HAP-1 (cell line): Measurements from ENCODE around the gene DRAP1.

Experiments used
- DNase-seq, 2 experiments: peaks; one replicate each; pipeline ENCODE4 v3.0.0-alpha.2; 2016 to 2020; ENCODE audit warnings: low spot score in 2 of 2
- H3K27me3 ChIP-seq: fragments of 250-450 bp; sonication (Bioruptor Pico); 2 replicates; pipeline ENCODE4 v1.5.1; 2020; ENCODE audit warnings: low read depth, mild to moderate bottlenecking, moderate library complexity
- H3K36me3 ChIP-seq: fragments of 250-450 bp; sonication (Bioruptor Pico); replicated peaks from 2 replicates; pipeline ENCODE4 v1.5.1; 2020; ENCODE audit warnings: mild to moderate bottlenecking
- H3K4me1 ChIP-seq: fragments of 250-450 bp; sonication (Bioruptor Pico); 2 replicates; pipeline ENCODE4 v1.5.1; 2020; ENCODE audit warnings: mild to moderate bottlenecking
- H3K4me3 ChIP-seq: fragments of 250-450 bp; sonication (Bioruptor Pico); 2 replicates; pipeline ENCODE4 v1.5.1; 2020; ENCODE audit warnings: mild to moderate bottlenecking, moderate library complexity
- H3K9me3 ChIP-seq: fragments of 250-450 bp; sonication (Bioruptor Pico); 2 replicates; pipeline ENCODE4 v1.5.1; 2020; ENCODE audit warnings: mild to moderate bottlenecking, moderate library complexity
- in situ Hi-C: fragments of 300-500 bp; cut with MboI; formaldehyde crosslinking; loops from 3 replicates; pipeline ENCODE4 v1.14.3; 2020; ENCODE audit warnings: low sequenced_read_pairs, inconsistent platforms, mixed read lengths

The DRAP1 gene

DNA sequence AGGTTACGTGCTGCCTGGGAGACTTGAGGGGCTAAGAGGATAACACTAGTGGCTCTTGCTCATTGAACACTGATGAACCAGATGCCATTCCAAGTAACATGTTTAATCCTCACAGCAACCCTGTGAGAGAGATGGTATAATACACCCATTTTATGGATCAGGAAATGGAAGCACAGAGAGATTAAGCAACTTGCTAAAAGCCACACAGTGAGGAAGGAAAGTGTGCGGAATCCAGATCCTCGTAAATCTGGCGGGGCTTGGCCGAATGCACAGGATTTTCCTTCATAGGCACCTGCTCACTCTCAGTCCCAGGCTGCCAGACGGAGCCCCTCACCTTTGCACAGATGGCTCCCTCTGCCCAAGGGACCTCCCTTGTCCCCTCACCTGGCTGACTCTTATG lies 11.3 kb upstream of the DRAP1 start:
- H3K27me3 ChIP-seq, result no peaks in the 10 kb centered on the region
- no peaks in the 10 kb centered on the region for H3K9me3 ChIP-seq
- no peaks in the 10 kb centered on the region for H3K36me3 ChIP-seq
- DNase-seq, result no peak
- in situ Hi-C loops, result no loop called here
- H3K4me3 ChIP-seq, result no peak overlapping the region
- H3K4me1 ChIP-seq, result peaks cover 7% of the 10 kb centered on the region

DNA sequence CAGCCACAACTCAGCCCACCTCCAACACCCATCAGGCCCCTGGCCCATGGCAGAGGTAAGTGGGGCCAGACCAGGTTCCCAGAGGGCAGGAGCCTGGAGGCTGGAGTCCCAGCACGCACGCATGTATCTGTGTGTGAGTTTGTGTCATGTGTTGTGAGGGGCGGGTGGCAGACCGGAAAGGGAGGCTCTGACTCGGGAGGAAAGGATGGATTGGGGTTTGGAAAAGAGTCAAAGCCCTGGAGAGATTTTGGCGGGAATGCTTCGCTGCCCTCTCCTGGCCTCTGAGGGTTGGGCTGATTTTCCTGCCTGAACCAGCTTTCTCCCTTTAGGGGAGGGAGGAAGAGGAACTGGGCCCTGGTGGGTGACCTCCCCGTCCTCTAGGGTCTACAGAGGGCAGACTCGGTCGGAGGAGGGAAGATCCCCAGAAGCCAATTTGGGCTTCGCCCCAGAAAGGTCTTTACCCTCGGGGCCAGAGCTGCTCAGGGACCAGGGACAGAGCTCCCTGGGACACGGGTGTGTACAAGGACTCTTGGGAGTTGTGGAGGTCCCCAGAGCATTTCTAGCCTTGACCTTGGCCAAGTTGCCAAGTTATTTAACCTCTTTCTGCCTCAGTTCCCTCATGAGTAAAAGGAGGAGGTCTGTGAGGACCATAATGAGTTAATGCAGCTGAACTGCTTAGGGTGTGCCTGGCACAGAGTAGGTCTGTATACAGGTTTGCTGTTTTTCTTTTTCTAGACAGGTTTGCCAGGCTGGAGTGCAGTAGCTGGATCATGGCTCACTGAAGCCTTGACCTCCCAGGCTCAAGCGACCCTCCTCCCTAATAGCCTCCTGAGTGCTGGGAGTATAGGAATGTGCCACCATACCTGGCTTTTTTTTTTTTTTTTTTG lies 7.3 kb upstream of the DRAP1 start:
- H3K27me3 ChIP-seq, result no peaks in the 10 kb centered on the region
- in situ Hi-C loops, result no loop called here
- H3K4me3 ChIP-seq, result no peak overlapping the region
- no peaks in the 10 kb centered on the region for H3K9me3 ChIP-seq
- peak; percentile 27 to 70 for DNase-seq
- peaks cover 7% of the 10 kb centered on the region for H3K4me1 ChIP-seq
- H3K36me3 ChIP-seq, result no peaks in the 10 kb centered on the region

DNA sequence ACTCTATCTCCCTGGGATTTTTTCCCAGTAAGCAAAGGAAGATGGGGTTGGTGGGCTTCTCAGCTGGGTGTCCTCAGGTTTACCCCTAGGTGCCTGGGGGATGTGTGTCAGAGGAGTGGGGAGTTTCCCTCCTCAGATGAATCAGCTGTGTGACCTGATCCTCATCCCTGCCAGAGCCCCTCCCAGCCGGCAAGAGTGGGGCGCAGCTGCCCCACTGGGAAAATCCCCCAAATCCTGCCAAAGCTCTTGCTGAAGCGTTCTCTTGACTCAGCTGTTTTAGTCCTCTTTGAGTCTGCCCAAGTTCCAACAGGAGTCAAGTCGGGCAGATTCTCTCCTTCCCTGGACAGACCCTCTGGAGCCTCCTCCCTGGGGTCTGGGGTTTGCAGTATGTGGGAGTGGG lies 6.4 kb upstream of the DRAP1 start:
- H3K9me3 ChIP-seq, result no peaks in the 10 kb centered on the region
- in situ Hi-C loops, result no loop called here
- DNase-seq, result no peak
- peaks cover 7% of the 10 kb centered on the region for H3K4me1 ChIP-seq
- H3K4me3 ChIP-seq, result no peak overlapping the region
- peaks cover 3% of the 10 kb centered on the region for H3K36me3 ChIP-seq
- H3K27me3 ChIP-seq, result no peaks in the 10 kb centered on the region

DNA sequence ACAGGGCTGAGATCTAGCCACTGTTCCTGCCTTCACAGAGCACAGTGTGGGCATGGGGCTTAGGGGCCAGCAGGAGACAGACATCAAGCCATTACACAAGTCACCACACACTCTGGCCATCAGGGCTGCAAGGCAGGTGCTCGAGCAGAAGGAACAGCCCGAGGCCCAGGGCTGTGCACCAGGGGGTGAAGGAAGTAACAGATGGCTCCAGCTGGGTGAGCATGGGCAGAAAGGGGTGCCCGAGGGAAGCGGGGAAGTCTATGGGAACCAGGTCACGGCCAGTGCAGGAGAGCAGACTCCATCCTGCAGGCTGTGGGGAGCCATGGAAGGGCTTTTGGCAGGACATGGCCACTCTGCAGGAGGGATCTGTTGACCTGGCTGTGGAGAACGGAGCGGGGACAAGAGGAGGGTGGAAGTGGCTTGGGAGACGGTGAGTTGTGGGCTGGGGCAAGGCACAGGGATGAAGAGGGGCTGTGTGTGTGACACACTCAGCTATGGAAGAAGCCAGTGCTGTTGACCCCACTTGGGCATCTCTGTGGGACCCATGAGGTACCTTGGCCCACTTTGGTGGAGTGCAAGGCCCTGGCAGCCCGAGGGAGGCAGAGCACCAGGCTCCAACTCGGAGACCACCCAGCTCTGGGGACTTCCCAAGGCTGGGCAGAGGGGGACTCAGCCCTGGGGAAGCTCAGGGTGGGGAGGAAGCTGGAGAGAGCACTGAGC lies 4.0 kb upstream of the DRAP1 start:
- DNase-seq, result no peak
- H3K4me3 ChIP-seq, result no peak overlapping the region
- peaks cover 6% of the 10 kb centered on the region for H3K36me3 ChIP-seq
- peaks cover 10% of the 10 kb centered on the region for H3K4me1 ChIP-seq
- in situ Hi-C loops, result no loop called here
- H3K9me3 ChIP-seq, result no peaks in the 10 kb centered on the region
- no peaks in the 10 kb centered on the region for H3K27me3 ChIP-seq

DNA sequence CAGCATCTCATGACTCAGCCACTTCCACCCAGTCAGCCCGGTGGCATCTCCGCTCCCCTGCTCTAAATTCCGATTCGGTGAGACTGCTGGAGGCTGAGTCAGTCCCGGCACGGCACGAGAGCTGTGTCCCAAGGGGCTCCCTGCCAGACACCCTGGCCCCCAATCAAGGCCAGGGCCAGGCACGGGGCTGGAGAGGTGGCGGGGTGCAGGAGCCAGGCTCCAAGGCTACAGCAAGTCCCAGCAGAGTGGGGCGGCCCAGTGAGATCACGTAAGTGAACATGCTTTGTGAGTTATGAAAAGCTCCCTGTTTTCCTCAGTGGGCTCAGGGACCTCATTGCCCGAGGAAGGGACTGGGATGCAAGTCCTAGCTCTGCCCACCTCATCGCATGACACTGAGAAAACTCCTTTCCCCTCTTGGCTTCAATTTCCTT lies 3.4 kb upstream of the DRAP1 start:
- Histone ChIP-seq H3K4me3 (no peak overlapping the region), H3K4me1 (peaks cover 10% of the 10 kb centered on the region), H3K36me3 (peaks cover 10% of the 10 kb centered on the region), H3K27me3 (no peaks in the 10 kb centered on the region), H3K9me3 (no peaks in the 10 kb centered on the region)
- in situ Hi-C loops, result no loop called here
- DNase-seq, result no peak

DNA sequence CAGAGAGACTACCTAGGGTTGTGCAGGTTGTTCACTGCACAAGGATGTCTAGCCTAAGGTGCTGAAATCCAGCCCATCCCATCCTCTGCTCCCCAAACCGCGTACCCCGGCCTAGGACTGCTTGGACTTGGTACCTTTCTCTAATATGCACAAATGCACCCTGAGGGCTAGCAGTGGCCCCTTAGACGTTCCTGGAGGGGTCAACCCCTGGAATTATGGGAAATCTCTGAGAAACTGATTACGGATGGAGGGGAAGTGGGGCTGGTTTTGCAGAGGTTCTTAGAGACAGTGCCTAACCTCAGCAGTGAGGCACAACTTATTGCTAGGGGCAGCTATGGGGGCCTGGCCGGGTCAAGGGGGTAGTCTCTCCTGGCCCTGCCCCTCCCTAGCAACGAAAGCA lies 2.8 kb upstream of the DRAP1 start:
- no peak for DNase-seq
- no peak overlapping the region for H3K4me3 ChIP-seq
- in situ Hi-C loops, result no loop called here
- H3K36me3 ChIP-seq, result peaks cover 10% of the 10 kb centered on the region
- peaks cover 10% of the 10 kb centered on the region for H3K4me1 ChIP-seq
- H3K27me3 ChIP-seq, result no peaks in the 10 kb centered on the region
- H3K9me3 ChIP-seq, result no peaks in the 10 kb centered on the region

DNA sequence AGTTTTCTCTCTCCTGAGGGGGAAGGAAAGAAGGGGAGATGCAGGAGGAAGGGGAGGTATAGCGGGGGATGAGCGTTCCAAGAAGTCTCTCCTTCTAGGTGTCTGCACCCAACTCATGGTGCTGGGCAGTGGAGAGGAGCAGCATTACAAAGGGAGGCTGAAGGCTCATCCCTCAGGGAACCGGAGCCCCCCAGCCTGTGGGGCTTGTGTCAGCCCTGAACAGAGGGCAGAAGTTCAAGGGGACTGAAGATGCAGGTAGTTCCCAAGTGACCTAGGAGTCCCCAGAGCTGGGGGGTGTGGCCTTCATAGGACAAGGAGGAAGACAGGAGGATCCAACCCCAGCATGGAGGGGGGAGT lies 2.2 kb upstream of the DRAP1 start:
- DNase-seq, result no peak
- H3K4me3 ChIP-seq, result no peak overlapping the region
- in situ Hi-C loops, result no loop called here

DNA sequence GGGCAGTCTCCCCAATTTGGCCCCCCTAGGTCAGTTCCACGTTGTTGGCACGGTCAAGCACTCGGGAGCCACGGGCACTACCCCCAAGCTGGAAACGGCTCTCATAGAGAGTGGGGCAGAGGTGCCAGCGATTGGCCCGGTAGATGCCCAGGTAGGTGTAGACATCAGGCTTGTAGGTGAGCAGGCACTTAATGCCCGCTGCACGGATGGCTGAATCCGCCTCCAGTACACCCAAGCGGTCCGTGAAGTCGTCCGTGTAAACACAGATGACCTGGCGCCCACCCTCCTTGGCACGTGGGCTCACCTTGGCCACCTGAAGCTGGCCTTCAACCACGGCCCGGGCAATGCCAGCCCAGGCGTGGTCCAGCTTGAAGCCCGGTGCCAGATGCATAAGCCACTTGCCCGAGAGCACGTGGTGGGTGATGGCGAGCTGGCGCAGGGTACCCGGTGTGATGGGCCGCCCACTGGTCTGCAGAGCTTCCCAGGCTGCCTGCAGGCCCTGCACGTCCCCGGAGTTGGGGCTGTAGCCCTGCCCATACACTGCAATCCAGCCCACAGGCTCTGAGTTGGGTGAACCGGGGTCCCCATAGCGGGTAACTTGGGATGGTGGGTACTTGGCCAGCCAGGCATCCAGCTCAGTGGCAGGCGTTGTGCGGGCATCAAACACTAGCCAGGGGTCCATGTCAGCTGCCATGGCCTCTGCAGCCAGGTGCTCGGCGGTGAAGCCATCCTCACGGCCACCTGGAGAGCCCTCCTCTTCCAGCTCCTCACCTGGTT lies 1.6 kb upstream of the DRAP1 start:
- DNase-seq, result no peak
- Histone ChIP-seq H3K27me3 (no peaks in the 10 kb centered on the region), H3K9me3 (no peaks in the 10 kb centered on the region), H3K36me3 (peaks cover 11% of the 10 kb centered on the region), H3K4me3 (peak overlapping the region; percentile 80), H3K4me1 (peaks cover 3% of the 10 kb centered on the region)
- in situ Hi-C loops, result no loop called here

More for the DNA sequence above, 2.2 kb upstream of the DRAP1 start:
- H3K4me1 ChIP-seq, result peaks cover 3% of the 10 kb centered on the region
- peaks cover 10% of the 10 kb centered on the region for H3K36me3 ChIP-seq
- no peaks in the 10 kb centered on the region for H3K27me3 ChIP-seq
- no peaks in the 10 kb centered on the region for H3K9me3 ChIP-seq

DNA sequence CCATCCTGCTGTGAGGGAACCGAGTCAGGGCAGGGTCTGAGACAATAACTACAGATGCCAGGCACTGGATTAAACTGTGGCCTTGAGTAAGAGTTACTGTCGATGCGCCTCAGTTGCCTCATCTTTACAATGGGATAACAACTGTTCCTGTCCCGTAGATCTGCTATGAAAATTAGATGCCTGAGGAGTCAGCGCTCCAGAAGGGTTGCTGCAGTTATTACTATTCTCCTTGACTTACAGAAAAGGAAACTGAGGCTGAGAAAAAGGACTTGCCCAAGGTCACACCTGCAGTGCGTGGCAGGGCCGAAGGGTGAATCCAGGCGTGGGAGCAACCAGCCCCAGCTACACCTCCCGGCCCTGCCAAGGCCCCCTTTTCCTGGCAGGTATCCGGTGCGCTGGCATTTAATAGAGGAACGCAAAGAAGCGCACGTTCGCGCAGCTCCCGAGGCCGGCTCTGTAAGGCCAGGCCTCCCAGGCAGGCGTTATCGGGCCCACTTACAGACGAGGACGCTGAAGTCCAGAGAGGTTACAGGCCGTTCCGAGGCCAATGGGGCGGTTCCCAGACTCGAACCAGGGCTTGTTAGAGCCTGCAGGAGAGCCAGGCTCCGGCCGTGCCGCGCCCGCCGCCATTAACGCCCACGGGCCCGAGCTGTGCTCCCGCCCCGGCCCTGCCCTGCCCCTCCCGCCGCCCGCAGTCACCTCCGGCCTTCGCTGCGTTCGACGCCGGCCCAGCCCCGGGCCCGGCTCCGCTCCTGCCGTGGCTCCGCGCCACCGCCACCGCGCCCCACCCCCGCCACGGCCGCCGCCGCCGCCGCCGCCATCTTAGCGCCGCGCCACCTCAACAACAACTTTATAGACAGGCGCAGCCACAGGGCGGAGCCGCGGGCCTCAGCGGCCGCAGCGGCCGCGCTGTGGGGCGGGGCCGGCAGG lies 750 bp upstream of the DRAP1 start, which contains the start of gene C11orf68:
Gene C11orf68 (minus strand): TSS at position 852 of the 930 bp plus-strand sequence. CDS start 31 bp downstream, at position 821.
- H3K4me1 ChIP-seq, result peaks cover 3% of the 10 kb centered on the region
- H3K36me3 ChIP-seq, result peaks cover 15% of the 10 kb centered on the region
- in situ Hi-C loops, result no loop called here
- H3K4me3 ChIP-seq, result peak within 1 kb of the TSS; percentile 80
- H3K27me3 ChIP-seq, result no peaks in the 10 kb centered on the region
- no peak for DNase-seq
- no peaks in the 10 kb centered on the region for H3K9me3 ChIP-seq

DNA sequence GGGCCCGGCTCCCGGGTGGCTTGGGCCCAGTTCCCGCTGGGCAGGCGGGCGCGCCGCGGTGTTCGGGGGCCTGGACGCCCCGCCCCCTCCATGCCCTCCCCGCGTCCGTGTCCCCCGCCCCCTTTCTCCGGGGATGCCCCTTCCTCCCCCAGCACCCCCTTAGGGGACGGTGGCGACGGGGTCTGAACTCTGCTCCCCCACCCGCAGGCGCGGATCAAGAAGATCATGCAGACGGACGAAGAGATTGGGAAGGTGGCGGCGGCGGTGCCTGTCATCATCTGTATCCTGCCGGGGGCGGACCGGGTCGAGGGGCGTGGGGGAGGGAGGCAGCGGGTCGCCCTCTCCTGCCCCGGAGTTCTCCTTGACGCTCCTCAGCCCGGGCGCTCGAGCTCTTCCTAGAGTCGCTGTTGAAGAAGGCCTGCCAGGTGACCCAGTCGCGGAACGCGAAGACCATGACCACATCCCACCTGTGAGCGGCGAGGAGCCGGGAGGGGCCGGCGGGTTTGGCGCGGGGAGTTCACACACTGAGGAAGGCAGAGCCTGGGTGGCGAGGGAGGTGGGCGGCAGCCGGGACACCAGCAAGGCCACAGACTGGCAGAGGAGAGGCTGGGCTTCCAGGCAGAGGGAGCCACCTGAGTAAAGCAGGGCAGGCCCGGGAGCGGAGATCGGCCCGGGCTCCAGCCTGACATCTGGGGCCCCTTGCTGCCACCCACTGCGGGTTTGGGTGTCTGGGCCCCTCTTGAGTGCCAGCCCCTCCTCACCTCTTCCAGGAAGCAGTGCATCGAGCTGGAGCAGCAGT lies 546 bp downstream of the DRAP1 start:
- Histone ChIP-seq H3K4me1 (peaks cover 3% of the 10 kb centered on the region), H3K4me3 (peak overlapping the region; percentile 64), H3K27me3 (no peaks in the 10 kb centered on the region), H3K9me3 (no peaks in the 10 kb centered on the region), H3K36me3 (peaks cover 15% of the 10 kb centered on the region)
- DNase-seq, result peak in 1 of 2 experiments; percentile 62
- in situ Hi-C loops, result no loop called here

DNA sequence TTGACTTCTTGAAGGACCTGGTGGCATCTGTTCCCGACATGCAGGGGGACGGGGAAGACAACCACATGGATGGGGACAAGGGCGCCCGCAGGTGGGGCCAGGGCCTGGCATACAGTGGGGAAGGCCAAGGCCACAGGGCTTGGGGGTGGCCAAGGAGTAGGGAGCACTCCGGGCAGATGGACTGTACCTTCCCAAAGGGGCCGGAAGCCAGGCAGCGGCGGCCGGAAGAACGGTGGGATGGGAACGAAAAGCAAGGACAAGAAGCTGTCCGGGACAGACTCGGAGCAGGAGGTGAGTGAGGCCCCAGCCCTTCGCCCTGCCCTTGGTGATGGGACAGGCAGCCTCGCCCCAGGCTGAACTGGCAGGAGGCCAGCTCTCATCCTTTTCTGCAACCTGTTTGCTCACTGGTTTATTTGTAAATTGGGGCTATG lies 1.2 kb downstream of the DRAP1 start:
- Histone ChIP-seq H3K4me3 (peak overlapping the region; percentile 64), H3K36me3 (peaks cover 15% of the 10 kb centered on the region), H3K9me3 (no peaks in the 10 kb centered on the region), H3K27me3 (no peaks in the 10 kb centered on the region), H3K4me1 (peaks cover 3% of the 10 kb centered on the region)
- DNase-seq, result no peak
- in situ Hi-C loops, result no loop called here

DNA sequence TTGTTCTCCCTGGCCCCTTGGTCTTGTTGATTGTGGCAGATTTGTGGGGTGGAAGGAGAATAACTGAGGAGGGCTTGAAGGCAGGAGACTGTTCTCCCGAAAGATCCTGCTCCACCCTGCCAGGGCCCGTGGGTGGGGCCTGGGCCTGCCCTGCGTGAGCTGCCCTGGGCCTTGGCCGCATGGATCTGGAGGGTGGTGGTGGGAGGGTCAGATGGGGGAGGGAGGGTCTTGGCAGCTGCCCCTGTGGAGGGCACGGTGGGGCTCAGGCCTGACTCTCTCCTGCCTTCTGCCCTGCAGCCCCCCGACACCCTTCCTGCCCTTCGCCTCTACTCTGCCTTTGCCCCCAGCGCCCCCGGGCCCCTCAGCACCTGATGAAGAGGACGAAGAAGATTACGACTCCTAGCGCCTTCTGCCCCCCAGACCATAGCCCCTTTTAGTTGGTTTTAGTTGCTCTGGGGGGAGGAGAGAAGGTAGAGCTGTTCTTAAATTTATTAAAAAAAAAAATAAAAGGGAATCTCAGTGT lies 1.9 kb downstream of the DRAP1 start:
- H3K36me3 ChIP-seq, result peaks cover 15% of the 10 kb centered on the region
- H3K4me3 ChIP-seq, result no peak overlapping the region
- in situ Hi-C loops, result no loop called here

More for the DNA sequence above, 1.9 kb downstream of the DRAP1 start:
- H3K27me3 ChIP-seq, result no peaks in the 10 kb centered on the region
- H3K4me1 ChIP-seq, result peaks cover 3% of the 10 kb centered on the region
- H3K9me3 ChIP-seq, result no peaks in the 10 kb centered on the region
- no peak for DNase-seq
